ENCODE data around the gene FRAS1. TPM values are rescaled to one million over a fixed set of nuclear protein-coding genes. Genes with fewer than 3 reads are reported as not detected.

FRAS1 gene
- total RNA-seq, 2 donors from 2014 or later: 2.1 to 4.0 TPM

DNA sequence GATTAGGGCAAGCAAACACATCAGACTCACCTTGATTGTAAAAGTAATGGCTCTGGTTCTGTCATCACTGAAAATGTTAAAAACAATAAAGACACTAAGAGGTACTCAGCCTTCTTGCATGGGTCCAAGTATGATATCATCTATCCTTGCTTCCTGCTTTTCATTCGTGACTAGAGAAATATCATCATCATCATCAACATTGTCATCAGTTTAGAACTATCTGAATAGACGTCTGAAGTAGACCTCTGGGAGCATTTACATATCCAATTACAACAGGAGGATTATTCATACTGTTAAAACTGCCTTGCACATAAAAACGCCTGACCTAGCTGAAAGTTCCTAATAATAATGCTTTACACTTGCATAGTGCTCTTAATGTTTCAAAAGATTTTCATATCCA lies 9.8 kb upstream of the FRAS1 start:
- Histone ChIP-seq H3K36me3 (no peaks in the 10 kb centered on the region), H3K4me1 (no peaks in the 10 kb centered on the region), H3K4me3 (no peak overlapping the region), H3K27ac (no peak overlapping the region), H3K9ac (ENCODE audit: low read depth in 2 of 2, low read length in 2 of 2) (no peak overlapping the region), H3K27me3 (no peaks in the 10 kb centered on the region), H3K9me3 (no peaks in the 10 kb centered on the region)
- TF ChIP-seq, protein P1, sequence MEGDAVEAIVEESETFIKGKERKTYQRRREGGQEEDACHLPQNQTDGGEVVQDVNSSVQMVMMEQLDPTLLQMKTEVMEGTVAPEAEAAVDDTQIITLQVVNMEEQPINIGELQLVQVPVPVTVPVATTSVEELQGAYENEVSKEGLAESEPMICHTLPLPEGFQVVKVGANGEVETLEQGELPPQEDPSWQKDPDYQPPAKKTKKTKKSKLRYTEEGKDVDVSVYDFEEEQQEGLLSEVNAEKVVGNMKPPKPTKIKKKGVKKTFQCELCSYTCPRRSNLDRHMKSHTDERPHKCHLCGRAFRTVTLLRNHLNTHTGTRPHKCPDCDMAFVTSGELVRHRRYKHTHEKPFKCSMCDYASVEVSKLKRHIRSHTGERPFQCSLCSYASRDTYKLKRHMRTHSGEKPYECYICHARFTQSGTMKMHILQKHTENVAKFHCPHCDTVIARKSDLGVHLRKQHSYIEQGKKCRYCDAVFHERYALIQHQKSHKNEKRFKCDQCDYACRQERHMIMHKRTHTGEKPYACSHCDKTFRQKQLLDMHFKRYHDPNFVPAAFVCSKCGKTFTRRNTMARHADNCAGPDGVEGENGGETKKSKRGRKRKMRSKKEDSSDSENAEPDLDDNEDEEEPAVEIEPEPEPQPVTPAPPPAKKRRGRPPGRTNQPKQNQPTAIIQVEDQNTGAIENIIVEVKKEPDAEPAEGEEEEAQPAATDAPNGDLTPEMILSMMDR (IDR thresholded peaks at IDR 0.05): no peak
- intact Hi-C loops (cut with DNase I): no loop called here
- no peak for DNase-seq

DNA sequence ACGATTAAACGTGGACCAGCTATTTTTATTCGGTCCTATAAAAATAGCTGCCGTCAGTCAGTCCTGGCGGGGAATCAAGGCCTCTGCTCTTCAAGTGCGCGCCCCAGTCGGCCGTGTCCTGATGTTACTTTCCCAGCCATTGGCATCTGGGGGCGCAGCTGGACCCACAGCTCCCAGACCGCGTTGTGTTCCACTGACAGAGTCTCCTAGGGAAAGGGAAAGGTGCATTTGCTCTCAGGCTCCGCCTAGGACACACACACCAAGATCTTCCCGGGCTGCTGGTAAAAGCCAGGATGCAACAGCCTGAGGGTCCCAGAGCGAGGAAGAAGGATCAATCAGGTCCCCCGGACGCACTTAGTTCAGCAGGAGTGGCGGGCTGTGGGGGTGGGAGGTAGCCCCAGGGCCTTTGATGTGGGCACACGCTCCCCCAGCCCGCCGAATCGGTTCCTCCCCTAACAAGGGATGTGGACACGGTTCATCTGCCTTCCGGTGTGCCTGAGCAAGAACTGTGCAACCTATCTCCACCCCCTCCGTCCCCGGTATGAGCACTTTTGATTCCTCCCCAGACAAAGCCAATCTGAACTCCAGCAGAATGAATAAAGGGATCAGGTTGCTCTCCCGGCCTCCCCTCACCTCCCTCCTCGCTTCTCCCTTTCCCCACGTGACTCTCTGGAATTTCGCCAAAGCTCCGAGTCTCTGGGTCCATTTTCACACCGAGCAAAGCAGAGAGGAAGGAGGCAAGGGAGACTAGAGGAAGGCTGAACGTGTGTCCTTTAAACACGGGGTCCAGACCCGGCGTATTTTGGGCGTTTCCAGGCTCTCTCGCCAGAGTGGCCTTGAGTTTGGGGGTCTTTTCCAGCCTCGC lies 626 bp upstream of the FRAS1 start:
- DNase-seq: peak; percentile 91
- no peaks in the 10 kb centered on the region for H3K27me3 ChIP-seq
- H3K27ac ChIP-seq: no peak overlapping the region
- H3K9ac ChIP-seq (ENCODE audit: low read depth in 2 of 2, low read length in 2 of 2): peak overlapping the region; percentile 41 to 62
- TF ChIP-seq, protein P1 (IDR thresholded peaks at IDR 0.05): no peak
- intact Hi-C loops (cut with DNase I): no loop called here
- H3K4me1 ChIP-seq: no peaks in the 10 kb centered on the region
- no peaks in the 10 kb centered on the region for H3K36me3 ChIP-seq
- H3K4me3 ChIP-seq: peak overlapping the region; percentile 47
- no peaks in the 10 kb centered on the region for H3K9me3 ChIP-seq

DNA sequence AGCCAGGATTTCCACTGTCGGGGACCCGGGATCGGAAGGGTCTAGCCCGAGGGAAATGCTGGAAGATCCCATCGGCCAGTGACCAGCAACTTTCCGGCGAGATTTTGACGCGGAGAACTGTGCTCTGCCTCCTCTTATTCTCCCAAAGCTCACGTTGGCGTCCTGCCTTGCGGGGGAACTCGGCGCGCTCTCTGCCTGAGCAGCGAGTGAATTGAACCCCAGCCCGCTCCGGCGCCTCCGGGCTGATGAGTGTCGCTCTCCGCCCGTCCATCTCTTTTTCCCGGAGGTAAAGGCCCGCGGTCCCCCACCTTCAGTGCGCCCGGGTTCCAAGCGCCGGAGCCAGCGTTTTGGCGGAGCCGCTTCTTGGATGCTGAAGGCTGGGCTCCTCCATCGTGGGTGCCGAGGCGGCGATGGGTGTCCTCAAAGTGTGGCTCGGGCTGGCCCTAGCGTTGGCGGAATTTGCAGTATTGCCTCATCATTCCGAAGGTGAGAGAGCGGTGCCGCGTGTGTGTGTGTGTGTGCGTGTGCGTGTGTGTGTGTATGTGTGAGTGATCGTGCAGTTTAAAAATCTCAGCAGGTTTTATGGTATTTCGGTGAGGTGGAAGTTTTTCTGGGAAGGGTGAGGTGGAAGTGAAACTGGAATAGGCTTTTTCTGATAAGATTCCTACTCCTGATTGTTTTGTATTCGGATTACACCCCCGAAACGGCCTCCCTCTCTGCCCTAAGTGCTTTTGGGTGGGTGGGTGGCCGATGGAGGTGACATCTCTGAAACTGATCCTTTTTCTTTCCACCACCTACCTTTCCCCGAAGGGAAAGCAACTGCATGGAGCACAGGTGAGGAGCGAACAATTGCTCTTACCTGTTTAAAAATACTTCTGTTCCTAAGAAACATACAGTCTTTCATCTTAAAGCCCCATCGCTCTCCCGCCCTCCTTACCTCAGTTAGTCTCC lies 752 bp downstream of the FRAS1 start:
- Histone ChIP-seq H3K36me3 (no peaks in the 10 kb centered on the region), H3K27ac (no peak overlapping the region), H3K27me3 (no peaks in the 10 kb centered on the region), H3K4me3 (peak overlapping the region; percentile 47), H3K9ac (ENCODE audit: low read depth in 2 of 2, low read length in 2 of 2) (peak overlapping the region; percentile 32 to 62), H3K4me1 (no peaks in the 10 kb centered on the region), H3K9me3 (no peaks in the 10 kb centered on the region)
- intact Hi-C loops (cut with DNase I): no loop called here
- DNase-seq: peak; percentile 61
- TF ChIP-seq, protein P1 (IDR thresholded peaks at IDR 0.05): no peak

DNA sequence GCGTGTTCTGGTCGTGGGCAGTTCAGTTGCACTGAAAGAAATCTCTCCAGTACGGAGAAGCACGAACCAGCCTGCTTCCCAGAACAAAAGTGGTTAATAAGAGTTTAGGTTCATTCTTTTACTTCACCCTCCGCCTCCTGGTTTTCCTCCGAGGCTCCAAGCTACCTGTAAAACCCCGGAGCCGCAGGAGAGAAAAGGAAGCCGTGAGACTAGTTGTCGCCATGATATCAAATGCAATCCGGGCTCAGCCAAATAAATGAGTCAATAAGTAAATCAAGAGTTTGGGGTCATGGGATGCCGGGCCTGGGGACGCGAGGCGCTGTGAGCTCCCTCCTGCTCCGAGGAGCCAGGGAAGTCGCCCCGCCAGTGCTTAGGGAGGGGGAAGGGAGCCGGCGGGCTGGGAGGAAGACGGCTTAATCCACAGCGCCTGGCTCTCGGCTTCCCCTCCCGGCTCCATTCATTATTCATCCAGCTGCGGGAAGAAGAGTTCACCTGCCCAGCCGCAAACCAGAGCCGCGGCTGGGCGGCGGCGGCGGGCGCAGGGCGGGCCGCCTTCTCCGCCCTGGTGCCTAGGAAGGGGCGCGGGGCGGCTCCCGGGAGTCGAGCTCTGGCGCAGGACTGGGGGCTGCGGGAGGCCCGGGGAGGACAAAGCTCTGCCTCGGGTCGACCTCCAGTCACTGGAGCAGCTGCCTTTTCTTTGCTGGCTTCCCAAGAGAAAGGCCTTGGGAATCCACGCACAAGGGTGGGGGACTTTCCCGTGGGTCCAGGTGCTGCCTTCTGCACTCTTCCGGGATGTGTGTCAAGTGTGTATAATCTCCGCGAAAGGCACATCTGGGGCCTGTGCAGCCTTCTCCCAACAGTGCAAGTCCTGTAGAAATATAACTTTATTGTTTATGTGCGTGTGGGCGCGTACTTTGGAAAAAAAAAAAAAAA lies 1.7 kb downstream of the FRAS1 start:
- Histone ChIP-seq H3K4me3 (peak overlapping the region; percentile 47), H3K27ac (peak overlapping the region; percentile 18), H3K4me1 (no peaks in the 10 kb centered on the region), H3K9ac (ENCODE audit: low read depth in 2 of 2, low read length in 2 of 2) (peak overlapping the region in 1 of 2 donors; percentile 41), H3K36me3 (no peaks in the 10 kb centered on the region), H3K27me3 (no peaks in the 10 kb centered on the region), H3K9me3 (no peaks in the 10 kb centered on the region)
- peak; percentile 52 for DNase-seq
- intact Hi-C loops (cut with DNase I): no loop called here
- TF ChIP-seq, protein P1 (IDR thresholded peaks at IDR 0.05): no peak
